Suprapubic skin (tissue), 4 donors: ENCODE measurements around the gene WDR89. TPM values are rescaled to one million over a fixed set of nuclear protein-coding genes. Genes with fewer than 3 reads are reported as not detected.
"Not testable (repeated sequence)": the region's sequence is repeated elsewhere in the genome, so short reads cannot be mapped to it uniquely, and the experiment has no call there.

Experiments
- DNase-seq, 2 donors: peaks; one replicate each; pipeline ENCODE4 v3.0.0-alpha.2; 2019; ENCODE audit warnings: low spot score in 2 of 2
- H3K27ac ChIP-seq: fragments of 200-600 bp; sonication (generic); one replicate; pipeline ENCODE4 v1.5.1; 2019
- H3K27me3 ChIP-seq: fragments of 200-600 bp; sonication (generic); one replicate; pipeline ENCODE4 v1.5.1; 2019
- H3K36me3 ChIP-seq: fragments of 200-600 bp; sonication (generic); one replicate; pipeline ENCODE4 v1.5.1; 2019
- H3K4me1 ChIP-seq: fragments of 200-600 bp; sonication (generic); one replicate; pipeline ENCODE4 v1.5.1; 2019
- H3K4me3 ChIP-seq: fragments of 200-600 bp; sonication (generic); one replicate; pipeline ENCODE4 v1.5.1; 2019; ENCODE audit warnings: mild to moderate bottlenecking
- H3K9me3 ChIP-seq: fragments of 200-600 bp; sonication (generic); one replicate; pipeline ENCODE4 v1.5.1; 2019
- EP300 ChIP-seq: sonication (generic); formaldehyde crosslinking; IDR thresholded peaks from one replicate; pipeline ENCODE4 v1.6.1; 2017; ENCODE audit warnings: antibody characterized with exemption
- POLR2A ChIP-seq, 2 donors: fragments of 450-650 bp; IDR thresholded peaks; one replicate each; pipeline ENCODE4 v1.6.1; 2017; ENCODE audit warnings: antibody characterized with exemption in 2 of 2, mild to moderate bottlenecking in 2 of 2, moderate library complexity in 2 of 2
- POLR2AphosphoS5 ChIP-seq, 3 donors: sonication (generic); formaldehyde crosslinking; IDR thresholded peaks; one replicate each; pipeline ENCODE4 v1.6.1; 2017; ENCODE audit warnings: antibody characterized with exemption in 3 of 3
- WGBS: methylation state at CpG from one replicate; pipeline ENCODE4 v1.1.5; 2018; 5-methylcytosine and 5-hydroxymethylcytosine counted together
- total RNA-seq, 4 donors: library from RNA; depleted of rRNA; stranded (reverse); fragments of >200 nt; gene quantifications; one replicate each; pipeline ENCODE4 v1.1.0, GENCODE V29; 2016
- TF ChIP-seq, protein P1 (sequence below), 2 donors: fragments of 200-600 bp in 1 of 2; fragments of 450-650 bp in 1 of 2; sonication (generic) in 1 of 2; IDR thresholded peaks; one replicate each; pipeline ENCODE4 v1.5.1; 2016 to 2019; ENCODE audit warnings: antibody characterized with exemption in 2 of 2, mild to moderate bottlenecking in 1 of 2, moderate library complexity in 1 of 2

WDR89 gene
- total RNA-seq, 4 donors from 2014 or later = 4.7 to 6.5 (median 6.0) TPM

- WGBS = 80% methylated on average over 7 of the region's 7 CpGs
Measured at GRCh38 chr14:63633801-63634200, 7.9 kb downstream of the WDR89 start.

GRCh38 chr14:63632932-63633514, 8.6 kb downstream of the WDR89 start:
- Histone ChIP-seq H3K36me3 (no peaks in the 10 kb centered on the region), H3K4me1 (no peaks in the 10 kb centered on the region), H3K27ac (no peak overlapping the region), H3K9me3 (peaks cover 10% of the 10 kb centered on the region), H3K4me3 (no peak overlapping the region), H3K27me3 (no peaks in the 10 kb centered on the region)
- DNase-seq = no peak
- TF ChIP-seq, protein P1, sequence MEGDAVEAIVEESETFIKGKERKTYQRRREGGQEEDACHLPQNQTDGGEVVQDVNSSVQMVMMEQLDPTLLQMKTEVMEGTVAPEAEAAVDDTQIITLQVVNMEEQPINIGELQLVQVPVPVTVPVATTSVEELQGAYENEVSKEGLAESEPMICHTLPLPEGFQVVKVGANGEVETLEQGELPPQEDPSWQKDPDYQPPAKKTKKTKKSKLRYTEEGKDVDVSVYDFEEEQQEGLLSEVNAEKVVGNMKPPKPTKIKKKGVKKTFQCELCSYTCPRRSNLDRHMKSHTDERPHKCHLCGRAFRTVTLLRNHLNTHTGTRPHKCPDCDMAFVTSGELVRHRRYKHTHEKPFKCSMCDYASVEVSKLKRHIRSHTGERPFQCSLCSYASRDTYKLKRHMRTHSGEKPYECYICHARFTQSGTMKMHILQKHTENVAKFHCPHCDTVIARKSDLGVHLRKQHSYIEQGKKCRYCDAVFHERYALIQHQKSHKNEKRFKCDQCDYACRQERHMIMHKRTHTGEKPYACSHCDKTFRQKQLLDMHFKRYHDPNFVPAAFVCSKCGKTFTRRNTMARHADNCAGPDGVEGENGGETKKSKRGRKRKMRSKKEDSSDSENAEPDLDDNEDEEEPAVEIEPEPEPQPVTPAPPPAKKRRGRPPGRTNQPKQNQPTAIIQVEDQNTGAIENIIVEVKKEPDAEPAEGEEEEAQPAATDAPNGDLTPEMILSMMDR (IDR thresholded peaks at IDR 0.05) = peak in 1 of 2 donors; percentile 26
- TF ChIP-seq POLR2A (IDR thresholded peaks at IDR 0.05) (no peak), EP300 (no peak)

More at GRCh38 chr14:63633801-63634200, 7.9 kb downstream of the WDR89 start:
- H3K27ac ChIP-seq = no peak overlapping the region
- no peaks in the 10 kb centered on the region for H3K4me1 ChIP-seq
- no peak overlapping the region for H3K4me3 ChIP-seq
- H3K27me3 ChIP-seq = no peaks in the 10 kb centered on the region
- TF ChIP-seq POLR2AphosphoS5 (IDR thresholded peaks at IDR 0.05) = no peak
- TF ChIP-seq, protein P1 (IDR thresholded peaks at IDR 0.05) = no peak
- TF ChIP-seq POLR2A (IDR thresholded peaks at IDR 0.05) = no peak
- TF ChIP-seq EP300 = no peak
- peaks cover 10% of the 10 kb centered on the region for H3K9me3 ChIP-seq
- no peak for DNase-seq
- no peaks in the 10 kb centered on the region for H3K36me3 ChIP-seq

- no peaks in the 10 kb centered on the region for H3K9me3 ChIP-seq
- H3K4me1 ChIP-seq = no peaks in the 10 kb centered on the region
- no peak overlapping the region for H3K4me3 ChIP-seq
- H3K27ac ChIP-seq = no peak overlapping the region
- peaks cover 10% of the 10 kb centered on the region for H3K36me3 ChIP-seq
- H3K27me3 ChIP-seq = no peaks in the 10 kb centered on the region
- DNase-seq = no peak
- TF ChIP-seq POLR2AphosphoS5 (IDR thresholded peaks at IDR 0.05) (no peak), POLR2A (IDR thresholded peaks at IDR 0.05) (no peak), EP300 (no peak)
- TF ChIP-seq, protein P1 (IDR thresholded peaks at IDR 0.05) = no peak
- WGBS = 76% methylated on average over 4 of the region's 4 CpGs
Measured at GRCh38 chr14:63624701-63625100, 17.0 kb downstream of the WDR89 start.

DNA sequence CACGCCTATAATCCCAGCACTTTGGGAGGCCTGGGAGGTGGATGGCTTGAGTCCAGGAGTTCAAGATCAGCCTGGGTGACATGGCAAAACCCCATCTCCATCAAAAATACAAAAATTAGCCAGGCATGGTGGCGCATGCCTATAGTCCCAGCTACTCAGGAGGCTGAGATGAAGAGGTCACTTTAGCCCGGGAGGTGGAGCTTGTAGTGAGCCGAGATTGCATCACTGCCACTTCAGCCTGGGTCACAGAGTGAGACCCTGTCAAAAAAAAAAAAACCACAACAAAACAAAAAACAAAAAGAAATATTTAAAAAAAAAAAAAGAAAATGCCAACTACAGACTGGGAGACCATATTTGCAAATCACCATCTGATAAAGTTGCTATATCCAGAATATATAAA, 17.5 kb downstream of the WDR89 start:
- peaks cover 10% of the 10 kb centered on the region for H3K36me3 ChIP-seq
- H3K27me3 ChIP-seq = no peaks in the 10 kb centered on the region
- WGBS = 96% methylated on average over 4 of the region's 4 CpGs
- no peak overlapping the region for H3K27ac ChIP-seq
- H3K4me1 ChIP-seq = no peaks in the 10 kb centered on the region
- DNase-seq = no peak
- no peaks in the 10 kb centered on the region for H3K9me3 ChIP-seq
- no peak overlapping the region for H3K4me3 ChIP-seq
- TF ChIP-seq, protein P1 (IDR thresholded peaks at IDR 0.05) = no peak
- no peak for TF ChIP-seq POLR2AphosphoS5 (IDR thresholded peaks at IDR 0.05)
- no peak for TF ChIP-seq POLR2A (IDR thresholded peaks at IDR 0.05)
- no peak for TF ChIP-seq EP300

GRCh38 chr14:63621975-63622374, 19.7 kb downstream of the WDR89 start:
- not testable (repeated sequence) for DNase-seq, H3K27ac ChIP-seq, H3K4me3 ChIP-seq, H3K27me3 ChIP-seq, H3K9me3 ChIP-seq, H3K4me1 ChIP-seq, H3K36me3 ChIP-seq
- 86% methylated on average over 7 of the region's 7 CpGs for WGBS

GRCh38 chr14:63616015-63616414, 25.7 kb downstream of the WDR89 start:
- Histone ChIP-seq H3K9me3 (no peaks in the 10 kb centered on the region), H3K27me3 (no peaks in the 10 kb centered on the region), H3K36me3 (no peaks in the 10 kb centered on the region), H3K4me3 (no peak overlapping the region), H3K27ac (no peak overlapping the region), H3K4me1 (peaks cover 10% of the 10 kb centered on the region)
- 90% methylated on average over 5 of the region's 5 CpGs for WGBS
- no peak for DNase-seq
- TF ChIP-seq, protein P1 (IDR thresholded peaks at IDR 0.05) = no peak
- TF ChIP-seq EP300 = no peak
- TF ChIP-seq POLR2A (IDR thresholded peaks at IDR 0.05) = no peak
- no peak for TF ChIP-seq POLR2AphosphoS5 (IDR thresholded peaks at IDR 0.05)
